ENCODE measurements around the gene JSRP1. TPM values are rescaled to one million over a fixed set of nuclear protein-coding genes. Genes with fewer than 3 reads are reported as not detected.

JSRP1 gene
- total RNA-seq, 4 donors from 2014 or later: not detected

- H3K27me3 ChIP-seq: no peaks in the 10 kb centered on the region
- H3K9me3 ChIP-seq: no peaks in the 10 kb centered on the region
- intact Hi-C loops (cut with DNase I; ENCODE audit: low total_unique reads): no loop called here
- no peak for DNase-seq
- peaks cover 0 to 19% of the 10 kb centered on the region in 2 donors for H3K4me1 ChIP-seq
- TF ChIP-seq POLR2A (IDR thresholded peaks at IDR 0.05) (no peak), CTCF (IDR thresholded peaks at IDR 0.05) (no peak)
- no peak overlapping the region for H3K4me3 ChIP-seq
- H3K27ac ChIP-seq: no peak overlapping the region
- H3K36me3 ChIP-seq: no peaks in the 10 kb centered on the region
Observed at GRCh38 chr19:2280633-2281264, 24.5 kb upstream of the JSRP1 start.

- DNase-seq: no peak
- no peaks in the 10 kb centered on the region for H3K36me3 ChIP-seq
- intact Hi-C loops (cut with DNase I; ENCODE audit: low total_unique reads): loop anchor here (10.0 kb wide), 1 partner anchor 124 kb away; the partner anchor contains the start of gene AP3D1
- H3K4me1 ChIP-seq: peaks cover 0 to 24% of the 10 kb centered on the region in 2 donors
- H3K4me3 ChIP-seq: no peak overlapping the region
- H3K27me3 ChIP-seq: no peaks in the 10 kb centered on the region
- no peaks in the 10 kb centered on the region for H3K9me3 ChIP-seq
- no peak overlapping the region for H3K27ac ChIP-seq
- TF ChIP-seq POLR2A (IDR thresholded peaks at IDR 0.05) (no peak), CTCF (IDR thresholded peaks at IDR 0.05) (no peak)
Observed at GRCh38 chr19:2278459-2279158, 22.4 kb upstream of the JSRP1 start.

- Histone ChIP-seq H3K36me3 (no peaks in the 10 kb centered on the region), H3K27ac (no peak overlapping the region), H3K9me3 (no peaks in the 10 kb centered on the region), H3K4me3 (no peak overlapping the region), H3K4me1 (peaks cover 3 to 16% of the 10 kb centered on the region in 2 donors), H3K27me3 (no peaks in the 10 kb centered on the region)
- no peak for DNase-seq
- TF ChIP-seq CTCF (IDR thresholded peaks at IDR 0.05) (no peak), POLR2A (IDR thresholded peaks at IDR 0.05) (no peak)
- intact Hi-C loops (cut with DNase I; ENCODE audit: low total_unique reads): loop anchor here (10.0 kb wide), 1 partner anchor 122 kb away; the partner anchor contains the start of gene AP3D1
Observed at GRCh38 chr19:2277138-2277537, 20.9 kb upstream of the JSRP1 start.

GRCh38 chr19:2276429-2276986, 20.3 kb upstream of the JSRP1 start:
- Histone ChIP-seq H3K9me3 (no peaks in the 10 kb centered on the region), H3K4me1 (peaks cover 3 to 15% of the 10 kb centered on the region in 2 donors), H3K4me3 (no peak overlapping the region), H3K36me3 (no peaks in the 10 kb centered on the region), H3K27me3 (no peaks in the 10 kb centered on the region), H3K27ac (no peak overlapping the region)
- no peak for DNase-seq
- no peak for TF ChIP-seq POLR2A (IDR thresholded peaks at IDR 0.05)
- no peak for TF ChIP-seq CTCF (IDR thresholded peaks at IDR 0.05)
- intact Hi-C loops (cut with DNase I; ENCODE audit: low total_unique reads): loop anchor here (10.0 kb wide), 1 partner anchor 122 kb away; the partner anchor contains the start of gene AP3D1
